HepG2 (cell line): ENCODE measurements around the gene TCP11X2.
"Not testable (repeated sequence)": the region's sequence is repeated elsewhere in the genome, so short reads cannot be mapped to it uniquely, and the experiment has no call there.

Experiments
- MAZ ChIP-seq, 2 experiments: sonication (generic) in 1 of 2; formaldehyde crosslinking in 1 of 2; IDR thresholded peaks; 2 replicates each; pipeline versions ENCODE4 v1.5.0 to v1.6.1; 2012 to 2020; ENCODE audit warnings: low read depth in 2 of 2, mild to moderate bottlenecking in 2 of 2, borderline replicate concordance in 1 of 2, improper control_type of control experiment in 1 of 2, low read length in 1 of 2, missing genetic modification reagents in 1 of 2, moderate library complexity in 1 of 2
- PHF20 ChIP-seq: sonication (generic); formaldehyde crosslinking; IDR thresholded peaks from 2 replicates; pipeline ENCODE4 v1.5.0; 2020; ENCODE audit warnings: mild to moderate bottlenecking, missing genetic modification reagents
- POLR2A ChIP-seq, 2 experiments: IDR thresholded peaks; 2 replicates each; pipeline ENCODE4 v1.6.1; 2011; ENCODE audit warnings: low read depth in 2 of 2, low read length in 2 of 2, mild to moderate bottlenecking in 1 of 2, moderate library complexity in 1 of 2; ENCODE audit not compliant: insufficient read depth in 1 of 2
- POLR2AphosphoS2 ChIP-seq: IDR thresholded peaks from 2 replicates; pipeline ENCODE4 v1.6.1; 2011; ENCODE audit warnings: low read depth, low read length, improper control_type of control experiment
- POLR2AphosphoS5 ChIP-seq: IDR thresholded peaks from 2 replicates; pipeline ENCODE4 v1.6.1; 2012; ENCODE audit warnings: low read depth, low read length
- RAD21 ChIP-seq: fragments of 450-650 bp; formaldehyde crosslinking; IDR thresholded peaks from 2 replicates; pipeline ENCODE4 v1.5.0; 2020; ENCODE audit warnings: mild to moderate bottlenecking
- RBFOX2 ChIP-seq: fragments of 200-400 bp; formaldehyde crosslinking; IDR thresholded peaks from 2 replicates; pipeline ENCODE4 v1.6.1; 2017; ENCODE audit warnings: low read depth, mild to moderate bottlenecking, low read length
- TARDBP ChIP-seq: sonication (generic); formaldehyde crosslinking; IDR thresholded peaks from 2 replicates; pipeline ENCODE4 v1.8.0; 2022; ENCODE audit warnings: mild to moderate bottlenecking, missing genetic modification reagents
- YY1 ChIP-seq: IDR thresholded peaks from 2 replicates; pipeline ENCODE4 v1.6.1; 2011; ENCODE audit warnings: low read length, low read depth, moderate library complexity, mild to moderate bottlenecking; ENCODE audit not compliant: insufficient read depth, insufficient replicate concordance

DNA sequence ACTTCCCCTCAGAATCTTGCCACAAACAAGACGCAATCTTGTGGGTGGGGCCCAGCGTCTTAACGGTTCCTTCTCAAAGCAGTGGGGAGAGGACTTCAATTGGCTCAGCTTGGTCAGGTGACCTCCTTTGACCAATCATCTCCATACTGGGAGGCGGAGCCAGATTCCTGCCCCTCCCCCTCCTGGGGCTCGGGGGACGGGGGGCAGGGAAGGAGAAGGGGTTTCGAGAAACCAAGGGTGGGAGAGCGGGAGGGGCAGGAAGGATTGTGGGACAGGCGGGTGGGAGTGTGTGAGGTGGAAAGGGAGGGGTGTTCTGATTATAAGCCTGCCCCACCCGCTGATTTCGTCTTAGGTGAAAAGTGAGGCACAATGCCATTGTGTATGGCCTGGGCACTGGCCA lies 31.7 kb downstream of the TCP11X2 start, which contains the start of gene NXF2B:
- not testable (repeated sequence) for TF ChIP-seq POLR2AphosphoS5; PHF20 (CRISPR knock-in tag); TARDBP (CRISPR knock-in tag); RAD21 (CRISPR knock-in tag); POLR2AphosphoS2; POLR2A (IDR thresholded peaks at IDR 0.05; ENCODE audit: insufficient read depth in 1 of 2, low read depth in 2 of 2, low read length in 2 of 2); MAZ (IDR thresholded peaks at IDR 0.05; ENCODE audit: borderline replicate concordance, low read depth, low read length); MAZ (CRISPR knock-in tag; IDR thresholded peaks at IDR 0.05; ENCODE audit: low read depth); YY1; RBFOX2
